OCI-LY1 (cell line): ENCODE measurements around the gene MED29.

ENCODE experiments used
- H2AFZ ChIP-seq: fragments of 200-600 bp; sonication (generic), shearing (Covaris generic); 2 replicates; pipeline ENCODE4 v1.6.0; 2014; ENCODE audit warnings: antibody characterized with exemption, mild to moderate bottlenecking, low read length
- H3F3A ChIP-seq: fragments of 200-600 bp; sonication (generic), shearing (Covaris generic); 2 replicates; pipeline ENCODE4 v1.6.0; 2014; ENCODE audit warnings: mild to moderate bottlenecking, antibody characterized with exemption, low read length, moderate library complexity; ENCODE audit not compliant: insufficient read depth
- H3K27ac ChIP-seq: fragments of 200-600 bp; sonication (generic); 2 replicates; pipeline ENCODE4 v1.5.1; 2014; ENCODE audit warnings: low read length, mixed run types, mild to moderate bottlenecking, low read depth; ENCODE audit not compliant: poor library complexity, severe bottlenecking
- H3K27me3 ChIP-seq: fragments of 200-600 bp; sonication (generic); 2 replicates; pipeline ENCODE4 v1.6.0; 2014; ENCODE audit warnings: antibody characterized with exemption, mild to moderate bottlenecking, low read length, moderate library complexity; ENCODE audit not compliant: insufficient read depth
- H3K36me3 ChIP-seq: fragments of 200-600 bp; sonication (generic); 2 replicates; pipeline ENCODE4 v1.6.1; 2014; ENCODE audit warnings: mild to moderate bottlenecking, antibody characterized with exemption, low read length, moderate library complexity, mixed read lengths; ENCODE audit not compliant: insufficient read depth
- H3K4me1 ChIP-seq: fragments of 200-600 bp; sonication (generic); 2 replicates; pipeline ENCODE4 v1.5.1; 2014; ENCODE audit warnings: mild to moderate bottlenecking, low read length, moderate library complexity; ENCODE audit not compliant: insufficient read depth, severe bottlenecking
- H3K4me2 ChIP-seq: fragments of 200-600 bp; sonication (generic), shearing (Covaris generic); 2 replicates; pipeline ENCODE4 v1.6.1; 2014; ENCODE audit warnings: low read length
- H3K4me3 ChIP-seq: fragments of 200-600 bp; sonication (generic); 2 replicates; pipeline ENCODE4 v1.5.1; 2014; ENCODE audit warnings: low read length, low read depth, mild to moderate bottlenecking, mixed read lengths; ENCODE audit not compliant: poor library complexity, severe bottlenecking
- H3K79me2 ChIP-seq: fragments of 200-600 bp; shearing (Covaris generic); 2 replicates; pipeline ENCODE4 v1.6.1; 2016; ENCODE audit warnings: mixed run types, low read length, mixed read lengths; ENCODE audit not compliant: insufficient read depth
- H3K9ac ChIP-seq: fragments of 200-600 bp; sonication (generic), shearing (Covaris generic); 2 replicates; pipeline ENCODE4 v1.6.1; 2014; ENCODE audit warnings: mild to moderate bottlenecking, low read length, mixed read lengths
- H3K9me2 ChIP-seq: fragments of 200-600 bp; sonication (generic), shearing (Covaris generic); 2 replicates; pipeline ENCODE4 v1.6.1; 2014; ENCODE audit warnings: low read depth, mild to moderate bottlenecking, low read length, mixed read lengths
- H3K9me3 ChIP-seq: fragments of 200-600 bp; shearing (Covaris generic); 2 replicates; pipeline ENCODE4 v1.6.1; 2014; ENCODE audit warnings: low read length, mixed read lengths
- H4K20me1 ChIP-seq: fragments of 200-600 bp; sonication (generic), shearing (Covaris generic); 2 replicates; pipeline ENCODE4 v1.6.0; 2016; ENCODE audit warnings: mild to moderate bottlenecking, low read length; ENCODE audit not compliant: insufficient read depth
- CTCF ChIP-seq: fragments of 200-600 bp; sonication (generic), shearing (Covaris generic); IDR thresholded peaks from 2 replicates; pipeline ENCODE4 v1.5.1; 2017; ENCODE audit warnings: mild to moderate bottlenecking, antibody characterized with exemption, low read length, moderate library complexity, mixed read lengths
- EZH2 ChIP-seq: fragments of 200-600 bp; sonication (generic), shearing (Covaris generic); IDR thresholded peaks from 2 replicates; pipeline ENCODE4 v1.8.0; 2017; ENCODE audit warnings: borderline replicate concordance, mixed run types, mild to moderate bottlenecking, antibody characterized with exemption, low read length, moderate library complexity, mixed read lengths

Gene MED29

GRCh38 chr19:39390451-39390750 lies 777 bp upstream of the MED29 start:
- peaks cover 55% of the 10 kb centered on the region for H3K36me3 ChIP-seq

DNA sequence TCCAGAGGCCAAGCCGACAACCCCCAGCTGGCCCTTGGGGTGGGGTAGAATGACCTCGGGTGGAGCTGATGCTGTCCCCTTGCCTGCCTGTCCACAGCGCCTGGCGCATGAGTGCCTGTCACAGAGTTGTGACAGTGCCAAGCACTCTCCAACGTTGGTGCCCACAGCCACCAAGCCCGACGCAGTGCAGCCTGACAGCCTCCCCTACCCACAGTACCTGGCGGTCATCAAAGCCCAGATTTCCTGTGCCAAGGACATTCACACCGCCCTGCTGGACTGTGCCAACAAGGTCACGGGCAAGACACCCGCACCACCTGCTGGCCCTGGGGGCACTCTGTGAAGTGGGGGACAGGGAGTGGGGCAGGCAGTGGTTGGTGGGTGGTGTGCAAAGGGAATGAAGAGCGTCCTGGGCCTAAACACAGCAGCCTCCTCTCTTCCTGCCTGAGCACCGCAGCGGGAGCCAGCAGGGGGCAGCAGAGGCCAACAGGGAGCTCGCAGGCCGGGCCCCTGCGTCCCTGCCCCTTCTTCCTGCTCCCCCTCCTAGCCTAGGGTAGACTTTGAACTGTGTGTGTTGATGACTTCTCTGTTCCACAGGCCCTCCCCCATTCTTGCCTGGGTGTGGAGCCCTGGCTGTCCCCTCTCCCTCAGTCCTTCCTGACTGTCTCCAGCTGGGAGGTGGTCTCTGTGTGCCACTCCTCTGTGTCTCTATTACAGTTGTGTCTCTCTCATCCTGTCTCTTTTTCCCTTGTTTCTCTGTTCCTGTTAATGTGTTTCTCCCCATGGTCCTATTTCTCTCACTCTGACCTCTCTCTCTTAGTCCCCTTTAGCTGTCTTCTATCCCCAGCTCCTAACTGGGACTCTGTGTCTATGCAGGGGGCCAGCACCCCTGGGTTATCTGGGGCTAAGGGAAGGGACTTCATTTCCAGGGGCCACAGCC lies 6.5 kb downstream of the MED29 start:
- Histone ChIP-seq H3K4me1 (peaks cover 38% of the 10 kb centered on the region), H3K36me3 (peaks cover 30% of the 10 kb centered on the region; the same call in 1 of the 2 replicates), H3K27ac (peak overlapping the region; percentile 62), H2AFZ (no peak overlapping the region), H4K20me1 (no peaks in the 10 kb centered on the region), H3K27me3 (no peaks in the 10 kb centered on the region), H3F3A (0 out of 2 replicates have a peak, but pooled peaks cover 3% of the 10 kb centered on the region), H3K9ac (peak overlapping the region; percentile 9; the same call in 1 of the 2 replicates), H3K4me2 (peak overlapping the region; percentile 35; the same call in 1 of the 2 replicates), H3K79me2 (no peaks in the 10 kb centered on the region), H3K9me3 (no peaks in the 10 kb centered on the region), H3K4me3 (no peak overlapping the region), H3K9me2 (no peaks in the 10 kb centered on the region)
- TF ChIP-seq EZH2, result no peak
- peak; percentile 87 for TF ChIP-seq CTCF

More at GRCh38 chr19:39390451-39390750, 777 bp upstream of the MED29 start:
- H3K27ac ChIP-seq, result peak overlapping the region; percentile 87
- no peaks in the 10 kb centered on the region for H3K9me2 ChIP-seq
- H3K79me2 ChIP-seq, result no peaks in the 10 kb centered on the region
- H4K20me1 ChIP-seq, result no peaks in the 10 kb centered on the region
- TF ChIP-seq EZH2 (no peak), CTCF (no peak)
- no peaks in the 10 kb centered on the region for H3K27me3 ChIP-seq
- peaks cover 16% of the 10 kb centered on the region for H3K4me1 ChIP-seq
- H2AFZ ChIP-seq, result no peak overlapping the region
- H3K4me3 ChIP-seq, result peak overlapping the region; percentile 82
- H3K4me2 ChIP-seq, result peak overlapping the region; percentile 73
- peak overlapping the region; percentile 88 for H3K9ac ChIP-seq
- no peaks in the 10 kb centered on the region for H3F3A ChIP-seq
- H3K9me3 ChIP-seq, result no peaks in the 10 kb centered on the region

DNA sequence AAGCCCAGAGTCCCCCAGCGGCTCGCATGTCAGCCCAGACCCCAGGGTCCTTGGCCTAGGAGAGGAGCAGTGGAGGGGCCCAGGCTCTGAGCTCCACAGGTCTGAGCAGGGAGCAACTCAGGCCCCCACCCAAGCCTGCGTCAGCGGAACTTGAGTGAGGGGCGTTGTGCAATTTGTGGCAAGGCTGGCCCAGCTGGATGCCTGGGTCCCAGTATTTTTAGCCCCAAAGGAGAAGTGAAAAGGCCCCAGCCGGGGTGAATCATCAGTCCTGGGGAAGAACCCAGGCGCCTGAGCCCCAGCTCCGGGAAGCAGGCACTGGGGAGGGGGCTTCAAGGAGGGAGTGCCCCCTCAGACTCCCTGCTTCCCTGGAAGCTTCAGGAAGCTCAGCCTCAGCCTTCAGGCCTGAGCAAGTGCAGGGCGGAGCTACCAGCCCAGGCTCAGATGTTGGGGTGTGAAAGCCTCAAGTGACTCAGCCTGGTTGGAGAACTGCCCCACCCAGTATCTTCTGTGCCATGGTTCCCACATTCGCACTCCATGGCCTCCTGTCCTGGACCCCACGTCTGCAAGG lies 7.2 kb downstream of the MED29 start:
- Histone ChIP-seq H3K9me3 (no peaks in the 10 kb centered on the region), H3K27ac (peak overlapping the region; percentile 62), H3K9me2 (no peaks in the 10 kb centered on the region), H3F3A (0 out of 2 replicates have a peak, but pooled peaks cover 3% of the 10 kb centered on the region), H3K9ac (peak overlapping the region; percentile 9; the same call in 1 of the 2 replicates), H3K4me1 (peaks cover 46% of the 10 kb centered on the region), H3K36me3 (peaks cover 28% of the 10 kb centered on the region; the same call in 1 of the 2 replicates), H3K4me2 (peak overlapping the region; percentile 9; the same call in 1 of the 2 replicates), H3K4me3 (no peak overlapping the region), H3K27me3 (no peaks in the 10 kb centered on the region), H4K20me1 (no peaks in the 10 kb centered on the region), H3K79me2 (no peaks in the 10 kb centered on the region), H2AFZ (no peak overlapping the region)
- TF ChIP-seq EZH2 (no peak), CTCF (no peak)
